Subcutaneous abdominal adipose tissue (tissue), 5 donors: ENCODE results near the gene HECTD4.

Source experiments
- H3K27ac ChIP-seq: one replicate; pipeline ENCODE4 v1.7.0; 2013; ENCODE audit warnings: low read depth, mild to moderate bottlenecking, inconsistent platforms, low read length, moderate library complexity
- H3K27me3 ChIP-seq, 5 donors: one replicate each; pipeline ENCODE4 v1.7.0; 2013; ENCODE audit warnings: low read length in 5 of 5, inconsistent platforms in 1 of 5; ENCODE audit not compliant: control insufficient read depth in 5 of 5, insufficient read depth in 4 of 5
- H3K36me3 ChIP-seq, 5 donors: one replicate each; pipeline ENCODE4 v1.7.0; 2013; ENCODE audit warnings: low read length in 5 of 5; ENCODE audit not compliant: control insufficient read depth in 5 of 5, insufficient read depth in 5 of 5
- H3K4me1 ChIP-seq, 5 donors: one replicate each; pipeline ENCODE4 v1.7.0; 2013; ENCODE audit warnings: low read length in 5 of 5, mild to moderate bottlenecking in 3 of 5, moderate library complexity in 1 of 5; ENCODE audit not compliant: control insufficient read depth in 5 of 5, insufficient read depth in 5 of 5
- H3K4me3 ChIP-seq, 5 donors: one replicate each; pipeline ENCODE4 v1.7.0; 2013; ENCODE audit warnings: low read length in 5 of 5, low read depth in 1 of 5
- H3K9ac ChIP-seq, 5 donors: one replicate each; pipeline ENCODE4 v1.7.0; 2013; ENCODE audit warnings: low read length in 5 of 5, mild to moderate bottlenecking in 4 of 5, moderate library complexity in 3 of 5
- H3K9me3 ChIP-seq, 5 donors: one replicate each; pipeline ENCODE4 v1.7.0; 2013; ENCODE audit warnings: low read length in 5 of 5; ENCODE audit not compliant: control insufficient read depth in 5 of 5
- donor health status: healthy.
- donor health status: healthy.
- donor health status: healthy.
- donor health status: healthy.
- donor health status: healthy.

HECTD4 gene

GRCh38 chr12:112191201-112191600 lies 191.0 kb downstream of the HECTD4 start:
- peaks cover 0 to 20% (median 8%) of the 10 kb centered on the region in 5 donors for H3K4me1 ChIP-seq
- H3K9me3 ChIP-seq: no peaks in the 10 kb centered on the region
- no peak overlapping the region for H3K9ac ChIP-seq
- H3K27me3 ChIP-seq: no peaks in the 10 kb centered on the region
- H3K4me3 ChIP-seq: no peak overlapping the region
- no peak overlapping the region for H3K27ac ChIP-seq
- H3K36me3 ChIP-seq: peaks cover 16 to 81% (median 60%) of the 10 kb centered on the region in 5 donors

- Histone ChIP-seq H3K9me3 (no peaks in the 10 kb centered on the region), H3K4me1 (peaks cover 0 to 24% (median 8%) of the 10 kb centered on the region in 5 donors), H3K27me3 (no peaks in the 10 kb centered on the region), H3K27ac (no peak overlapping the region), H3K9ac (no peak overlapping the region), H3K4me3 (no peak overlapping the region), H3K36me3 (peaks cover 13 to 78% (median 57%) of the 10 kb centered on the region in 5 donors)
These were observed 191.8 kb downstream of the HECTD4 start for GRCh38 chr12:112190231-112191025.

GRCh38 chr12:112188130-112188830 lies 194.0 kb downstream of the HECTD4 start:
- Histone ChIP-seq H3K4me3 (no peak overlapping the region), H3K27me3 (no peaks in the 10 kb centered on the region), H3K9ac (no peak overlapping the region), H3K9me3 (no peaks in the 10 kb centered on the region), H3K36me3 (peaks cover 10 to 78% (median 58%) of the 10 kb centered on the region in 5 donors), H3K4me1 (peaks cover 0 to 30% (median 8%) of the 10 kb centered on the region in 5 donors), H3K27ac (no peak overlapping the region)

- H3K27ac ChIP-seq: no peak overlapping the region
- no peaks in the 10 kb centered on the region for H3K9me3 ChIP-seq
- no peaks in the 10 kb centered on the region for H3K27me3 ChIP-seq
- peaks cover 4 to 67% (median 43%) of the 10 kb centered on the region in 5 donors for H3K36me3 ChIP-seq
- peaks cover 0 to 10% (median 0%) of the 10 kb centered on the region in 5 donors for H3K4me1 ChIP-seq
- no peak overlapping the region for H3K4me3 ChIP-seq
- no peak overlapping the region for H3K9ac ChIP-seq
These were observed 196.9 kb downstream of the HECTD4 start for GRCh38 chr12:112185093-112185923.

GRCh38 chr12:112184056-112184887 lies 198.0 kb downstream of the HECTD4 start:
- Histone ChIP-seq H3K36me3 (peaks cover 0 to 68% (median 51%) of the 10 kb centered on the region in 5 donors), H3K27ac (no peak overlapping the region), H3K4me1 (peaks cover 0 to 10% (median 0%) of the 10 kb centered on the region in 5 donors), H3K9me3 (no peaks in the 10 kb centered on the region), H3K4me3 (no peak overlapping the region), H3K9ac (no peak overlapping the region), H3K27me3 (no peaks in the 10 kb centered on the region)

GRCh38 chr12:112183141-112184021 lies 198.8 kb downstream of the HECTD4 start:
- Histone ChIP-seq H3K27ac (no peak overlapping the region), H3K9me3 (no peaks in the 10 kb centered on the region), H3K4me3 (no peak overlapping the region), H3K4me1 (peaks cover 0 to 10% (median 0%) of the 10 kb centered on the region in 5 donors), H3K27me3 (no peaks in the 10 kb centered on the region), H3K36me3 (peaks cover 0 to 70% (median 56%) of the 10 kb centered on the region in 5 donors), H3K9ac (no peak overlapping the region)

GRCh38 chr12:112182499-112182898 lies 199.7 kb downstream of the HECTD4 start:
- H3K27ac ChIP-seq: no peak overlapping the region
- H3K9me3 ChIP-seq: no peaks in the 10 kb centered on the region
- H3K36me3 ChIP-seq: peaks cover 0 to 76% (median 62%) of the 10 kb centered on the region in 5 donors
- no peak overlapping the region for H3K9ac ChIP-seq
- no peak overlapping the region for H3K4me3 ChIP-seq
- H3K4me1 ChIP-seq: peaks cover 0 to 10% (median 0%) of the 10 kb centered on the region in 5 donors
- no peaks in the 10 kb centered on the region for H3K27me3 ChIP-seq

GRCh38 chr12:112180422-112180821 lies 201.8 kb downstream of the HECTD4 start:
- no peak overlapping the region for H3K9ac ChIP-seq
- H3K27ac ChIP-seq: no peak overlapping the region
- H3K27me3 ChIP-seq: no peaks in the 10 kb centered on the region
- no peaks in the 10 kb centered on the region for H3K9me3 ChIP-seq
- H3K4me3 ChIP-seq: no peak overlapping the region
- H3K36me3 ChIP-seq: peaks cover 2 to 82% (median 71%) of the 10 kb centered on the region in 5 donors
- peaks cover 0 to 9% (median 6%) of the 10 kb centered on the region in 5 donors for H3K4me1 ChIP-seq
